ENCODE measurements around the gene ZNF516.

Gene ZNF516

GRCh38 chr18:76502551-76502950 is 7.5 kb upstream of the ZNF516 start:
- Histone ChIP-seq H3K9ac (ENCODE audit: low read length) (no peak overlapping the region), H3K4me2 (ENCODE audit: low read length) (no peak overlapping the region), H3K79me2 (ENCODE audit: insufficient read depth, low read length) (no peaks in the 10 kb centered on the region), H3K27me3 (ENCODE audit: insufficient read depth, low read length) (no peaks in the 10 kb centered on the region), H3F3A (ENCODE audit: insufficient read depth, low read length) (no peaks in the 10 kb centered on the region), H3K4me3 (ENCODE audit: low read depth, low read length, poor library complexity, severe bottlenecking) (no peak overlapping the region), H3K9me2 (ENCODE audit: low read depth, low read length) (no peaks in the 10 kb centered on the region), H3K27ac (ENCODE audit: low read depth, low read length, poor library complexity, severe bottlenecking) (no peak overlapping the region), H4K20me1 (ENCODE audit: insufficient read depth, low read length) (no peaks in the 10 kb centered on the region), H3K36me3 (ENCODE audit: insufficient read depth, low read length) (no peaks in the 10 kb centered on the region), H2AFZ (ENCODE audit: low read length) (no peak overlapping the region), H3K9me3 (ENCODE audit: low read length) (no peaks in the 10 kb centered on the region), H3K4me1 (ENCODE audit: insufficient read depth, low read length, severe bottlenecking) (peaks cover 29% of the 10 kb centered on the region)
- TF ChIP-seq EZH2 (IDR thresholded peaks at IDR 0.05; ENCODE audit: borderline replicate concordance, low read length) (no peak), CTCF (IDR thresholded peaks at IDR 0.05; ENCODE audit: low read length) (no peak)

- Histone ChIP-seq H3K4me1 (ENCODE audit: insufficient read depth, low read length, severe bottlenecking) (peaks cover 29% of the 10 kb centered on the region), H3K27me3 (ENCODE audit: insufficient read depth, low read length) (no peaks in the 10 kb centered on the region), H3K27ac (ENCODE audit: low read depth, low read length, poor library complexity, severe bottlenecking) (peak overlapping the region; percentile 85), H3K9ac (ENCODE audit: low read length) (peak overlapping the region; percentile 18; the same call in 1 of the 2 replicates), H3K4me2 (ENCODE audit: low read length) (peak overlapping the region; percentile 25), H4K20me1 (ENCODE audit: insufficient read depth, low read length) (no peaks in the 10 kb centered on the region), H3F3A (ENCODE audit: insufficient read depth, low read length) (no peaks in the 10 kb centered on the region), H3K9me2 (ENCODE audit: low read depth, low read length) (no peaks in the 10 kb centered on the region), H2AFZ (ENCODE audit: low read length) (peak overlapping the region; percentile 65; the same call in 1 of the 2 replicates), H3K79me2 (ENCODE audit: insufficient read depth, low read length) (no peaks in the 10 kb centered on the region), H3K9me3 (ENCODE audit: low read length) (no peaks in the 10 kb centered on the region), H3K36me3 (ENCODE audit: insufficient read depth, low read length) (no peaks in the 10 kb centered on the region), H3K4me3 (ENCODE audit: low read depth, low read length, poor library complexity, severe bottlenecking) (peak overlapping the region; percentile 28)
- TF ChIP-seq EZH2 (IDR thresholded peaks at IDR 0.05; ENCODE audit: borderline replicate concordance, low read length) (no peak), CTCF (IDR thresholded peaks at IDR 0.05; ENCODE audit: low read length) (no peak)
Observed at GRCh38 chr18:76499637-76500340, 4.7 kb upstream of the ZNF516 start.

GRCh38 chr18:76499021-76499420 is 4.0 kb upstream of the ZNF516 start:
- Histone ChIP-seq H4K20me1 (ENCODE audit: insufficient read depth, low read length) (no peaks in the 10 kb centered on the region), H3K36me3 (ENCODE audit: insufficient read depth, low read length) (no peaks in the 10 kb centered on the region), H2AFZ (ENCODE audit: low read length) (peak overlapping the region; percentile 65), H3K79me2 (ENCODE audit: insufficient read depth, low read length) (no peaks in the 10 kb centered on the region), H3K9me2 (ENCODE audit: low read depth, low read length) (no peaks in the 10 kb centered on the region), H3K4me1 (ENCODE audit: insufficient read depth, low read length, severe bottlenecking) (peaks cover 34% of the 10 kb centered on the region), H3K27me3 (ENCODE audit: insufficient read depth, low read length) (no peaks in the 10 kb centered on the region), H3K9ac (ENCODE audit: low read length) (no peak overlapping the region), H3K4me2 (ENCODE audit: low read length) (peak overlapping the region; percentile 25; the same call in 1 of the 2 replicates), H3K4me3 (ENCODE audit: low read depth, low read length, poor library complexity, severe bottlenecking) (no peak overlapping the region), H3K9me3 (ENCODE audit: low read length) (no peaks in the 10 kb centered on the region), H3K27ac (ENCODE audit: low read depth, low read length, poor library complexity, severe bottlenecking) (peak overlapping the region; percentile 85), H3F3A (ENCODE audit: insufficient read depth, low read length) (no peaks in the 10 kb centered on the region)
- TF ChIP-seq CTCF (IDR thresholded peaks at IDR 0.05; ENCODE audit: low read length) (no peak), EZH2 (IDR thresholded peaks at IDR 0.05; ENCODE audit: borderline replicate concordance, low read length) (no peak)

Measured in OCI-LY1 (cell line).